ENCODE data around the gene TMCO1.
"Not testable (repeated sequence)": the region's sequence is repeated elsewhere in the genome, so short reads cannot be mapped to it uniquely, and the experiment has no call there.

Gene TMCO1

DNA sequence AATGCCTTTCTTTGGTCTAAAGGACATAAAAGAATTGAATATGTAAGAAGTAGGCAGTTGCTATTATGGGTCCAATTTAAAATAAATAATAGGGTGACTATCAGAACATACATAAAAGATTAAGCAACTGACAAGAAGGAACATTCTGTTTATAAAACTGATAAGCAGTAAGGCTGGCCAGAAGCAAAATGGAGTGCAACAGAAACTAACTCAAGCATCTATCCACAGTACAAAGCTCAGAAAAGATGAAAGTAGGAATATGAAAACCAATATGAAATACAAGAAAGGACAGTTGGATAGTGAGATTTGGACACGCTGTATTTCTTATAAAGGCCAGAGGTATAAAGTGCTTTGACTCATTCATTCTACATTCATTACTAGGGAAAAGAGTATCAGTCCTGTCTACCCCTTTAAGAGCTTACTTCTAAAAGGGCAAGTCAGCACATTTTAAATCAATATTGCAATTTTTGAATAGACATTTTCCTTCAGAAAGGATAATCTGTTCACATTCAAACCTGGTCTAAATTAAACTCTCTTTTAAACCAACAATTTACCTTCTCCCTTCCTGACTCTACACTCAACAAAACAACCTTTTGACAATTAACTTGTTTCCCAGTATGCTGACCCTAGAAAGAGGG, 84.7 kb downstream of the TMCO1 start:
- DNase-seq = no peak

DNA sequence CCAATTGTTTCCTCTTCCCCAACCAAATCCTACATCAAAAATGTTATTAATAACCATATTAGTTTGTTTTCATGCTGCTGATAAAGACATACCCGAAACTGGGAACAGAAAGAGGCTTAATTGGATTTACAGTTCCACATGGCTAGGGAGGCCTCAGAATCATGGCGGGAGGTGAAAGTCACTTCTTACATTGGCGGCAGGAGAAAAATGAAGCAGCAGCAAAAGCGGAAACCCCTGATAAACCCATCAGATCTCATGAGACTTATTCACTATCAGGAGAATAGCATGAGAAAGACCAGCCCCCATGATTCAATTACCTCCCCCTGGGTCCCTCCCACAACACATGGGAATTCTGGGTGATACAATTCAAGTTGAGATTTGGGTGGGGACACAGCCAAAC, 87.9 kb downstream of the TMCO1 start:
- DNase-seq = not testable (repeated sequence)

DNA sequence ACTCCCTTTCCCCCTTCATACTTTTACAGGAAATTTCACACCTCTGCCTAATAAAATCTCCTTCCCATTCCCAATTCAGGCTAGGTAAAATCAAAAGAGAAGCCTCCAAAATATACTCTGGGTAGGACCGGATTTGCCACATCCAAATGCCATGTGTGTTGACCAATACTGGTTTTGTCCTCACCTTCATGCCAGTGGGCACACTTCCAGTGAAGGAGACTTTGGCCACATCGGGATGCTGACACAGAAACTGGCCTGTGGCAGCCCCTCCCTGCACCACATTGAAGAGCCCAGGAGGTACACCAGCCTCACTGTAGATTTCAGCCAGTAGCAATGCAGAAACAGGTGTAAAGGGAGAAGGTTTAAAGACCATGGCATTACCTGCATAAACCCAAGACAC, 88.4 kb downstream of the TMCO1 start:
- no peak for DNase-seq

DNA sequence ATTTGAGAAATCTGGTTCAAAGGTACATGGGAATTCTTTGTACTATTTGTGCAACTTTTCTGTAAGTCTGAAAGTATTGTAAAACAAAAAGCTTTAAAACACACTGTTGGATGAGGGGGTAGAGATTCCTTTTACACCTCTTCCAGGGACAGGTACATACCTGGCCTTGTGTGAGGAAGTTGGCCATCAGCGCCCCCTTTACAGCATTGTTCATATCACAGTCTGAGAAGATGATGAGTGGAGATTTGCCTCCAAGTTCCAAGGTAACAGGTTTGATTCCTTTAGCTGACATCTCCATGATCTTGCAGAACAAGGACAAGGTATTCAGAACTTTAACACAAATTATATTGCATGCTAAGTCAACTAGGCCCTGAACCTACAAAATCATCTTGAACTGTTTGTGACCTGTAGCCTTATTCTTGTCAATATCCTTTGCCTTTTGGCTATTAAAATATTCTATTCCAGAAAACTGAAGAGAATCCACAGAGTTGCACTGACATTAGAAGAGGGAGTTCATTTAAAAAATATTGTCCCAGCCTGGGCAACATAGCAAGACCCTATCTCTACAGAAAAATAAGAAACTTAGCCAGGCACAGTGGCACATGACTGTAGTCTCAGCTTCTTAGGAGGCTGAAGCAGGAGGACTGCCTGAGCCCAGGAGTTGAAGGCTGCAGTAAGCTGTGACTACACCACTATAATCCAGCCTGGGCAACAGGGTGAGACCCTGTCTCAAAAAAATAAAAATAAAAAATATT, 89.2 kb downstream of the TMCO1 start:
- no peak for DNase-seq

DNA sequence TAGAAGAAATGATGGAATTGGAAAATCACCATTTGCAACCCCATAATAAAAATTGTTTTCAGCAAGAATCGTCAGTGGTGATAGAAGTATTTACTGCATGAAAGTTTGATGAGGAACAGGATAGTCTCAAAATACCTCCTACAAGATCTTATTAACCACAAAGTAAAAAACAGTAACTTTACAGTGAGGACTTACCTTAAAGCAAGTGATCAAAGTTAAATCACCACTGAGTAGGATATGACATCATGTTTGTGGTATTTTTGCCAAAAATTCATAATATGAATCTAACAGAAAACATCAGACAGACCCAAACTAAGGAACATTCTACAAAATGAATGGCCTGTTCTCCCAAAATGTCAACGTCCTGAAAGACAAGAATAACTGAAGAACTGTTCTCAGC, 90.2 kb downstream of the TMCO1 start:
- no peak for DNase-seq
